Measurements from ENCODE around the gene GOLGA3. TPM values are rescaled to one million over a fixed set of nuclear protein-coding genes. Genes with fewer than 3 reads are reported as not detected.

The GOLGA3 gene
- total and polyA plus RNA-seq, 3 donors from 2014 or later = 30.4 to 95.2 (median 72.3) TPM

- Histone ChIP-seq H3K4me1 (no peaks in the 10 kb centered on the region), H3K36me3 (ENCODE audit: low read depth, missing control alignments) (no peaks in the 10 kb centered on the region), H3K9me3 (no peaks in the 10 kb centered on the region), H3K27me3 (no peaks in the 10 kb centered on the region), H3K4me3 (no peak overlapping the region), H3K27ac (no peak overlapping the region)
- TF ChIP-seq POLR2A (IDR thresholded peaks at IDR 0.05) = no peak
- TF ChIP-seq CTCF (IDR thresholded peaks at IDR 0.05) = no peak
- 87 to 91% methylated on average over 9 to 30 of the region's 30 CpGs for WGBS, 2 donors
- intact Hi-C loops (cut with DNase I; ENCODE audit: low total_unique reads) = no loop called here
- no peak for DNase-seq
Observed at GRCh38 chr12:132724506-132725241, 104.0 kb downstream of the GOLGA3 start.

- H3K4me1 ChIP-seq = no peaks in the 10 kb centered on the region
- H3K27me3 ChIP-seq = no peaks in the 10 kb centered on the region
- H3K4me3 ChIP-seq = no peak overlapping the region
- TF ChIP-seq CTCF (IDR thresholded peaks at IDR 0.05) = no peak
- no peak for TF ChIP-seq POLR2A (IDR thresholded peaks at IDR 0.05)
- no peaks in the 10 kb centered on the region for H3K36me3 ChIP-seq (ENCODE audit: low read depth, missing control alignments)
- no peaks in the 10 kb centered on the region for H3K9me3 ChIP-seq
- intact Hi-C loops (cut with DNase I; ENCODE audit: low total_unique reads) = no loop called here
- no peak overlapping the region for H3K27ac ChIP-seq
- no peak for DNase-seq
- 85 to 87% methylated on average over 2 of the region's 2 CpGs for WGBS, 2 donors
Observed at GRCh38 chr12:132723764-132724140, 104.9 kb downstream of the GOLGA3 start.

- no peaks in the 10 kb centered on the region for H3K4me1 ChIP-seq
- H3K27me3 ChIP-seq = no peaks in the 10 kb centered on the region
- WGBS, 2 donors = 91 to 93% methylated on average over 28 to 30 of the region's 30 CpGs
- H3K9me3 ChIP-seq = no peaks in the 10 kb centered on the region
- intact Hi-C loops (cut with DNase I; ENCODE audit: low total_unique reads) = no loop called here
- no peak overlapping the region for H3K4me3 ChIP-seq
- DNase-seq = no peak
- H3K36me3 ChIP-seq (ENCODE audit: low read depth, missing control alignments) = no peaks in the 10 kb centered on the region
- no peak overlapping the region for H3K27ac ChIP-seq
- TF ChIP-seq CTCF (IDR thresholded peaks at IDR 0.05) = no peak
- no peak for TF ChIP-seq POLR2A (IDR thresholded peaks at IDR 0.05)
Observed at GRCh38 chr12:132723015-132723763, 105.5 kb downstream of the GOLGA3 start.

GRCh38 chr12:132720606-132721345 is 107.9 kb downstream of the GOLGA3 start:
- Histone ChIP-seq H3K4me1 (no peaks in the 10 kb centered on the region), H3K9me3 (no peaks in the 10 kb centered on the region), H3K36me3 (ENCODE audit: low read depth, missing control alignments) (no peaks in the 10 kb centered on the region), H3K27ac (no peak overlapping the region), H3K4me3 (no peak overlapping the region), H3K27me3 (no peaks in the 10 kb centered on the region)
- intact Hi-C loops (cut with DNase I; ENCODE audit: low total_unique reads) = no loop called here
- no peak for DNase-seq
- TF ChIP-seq POLR2A (IDR thresholded peaks at IDR 0.05) (no peak), CTCF (IDR thresholded peaks at IDR 0.05) (no peak)
- WGBS, 2 donors = 95 to 96% methylated on average over 20 to 25 of the region's 25 CpGs
